GM21576 (cell line): ENCODE measurements around the gene NUDCD3.

Experiments used
- ATAC-seq: cut with Tn5 transposase; IDR thresholded peaks from one replicate; pipeline ENCODE4 v1.9.1; 2021; ENCODE audit warnings: mild to moderate bottlenecking, moderate library complexity; ENCODE audit not compliant: unreplicated experiment

NUDCD3 gene

GRCh38 chr7:44490351-44491200 lies at the start of gene NUDCD3:
Gene NUDCD3 (minus strand): TSS chr7:44490658. CDS start chr7:44490600, 58 bp downstream.
- peak; percentile 91 for ATAC-seq

- ATAC-seq = no peak
Measured at GRCh38 chr7:44539669-44540506, 49.4 kb upstream of the NUDCD3 start.

GRCh38 chr7:44538798-44539668 lies 48.6 kb upstream of the NUDCD3 start:
- no peak for ATAC-seq

- ATAC-seq = no peak
Measured at GRCh38 chr7:44538093-44538797, 47.8 kb upstream of the NUDCD3 start.

GRCh38 chr7:44537442-44537841 lies 47.0 kb upstream of the NUDCD3 start:
- ATAC-seq = no peak

GRCh38 chr7:44536090-44536489 lies 45.6 kb upstream of the NUDCD3 start:
- no peak for ATAC-seq

GRCh38 chr7:44535348-44536064 lies 45.0 kb upstream of the NUDCD3 start:
- no peak for ATAC-seq

GRCh38 chr7:44534501-44534900 lies 44.0 kb upstream of the NUDCD3 start:
- ATAC-seq = peak; percentile 59

GRCh38 chr7:44534087-44534486 lies 43.6 kb upstream of the NUDCD3 start:
- no peak for ATAC-seq

- ATAC-seq = no peak
Measured at GRCh38 chr7:44533301-44534055, 43.0 kb upstream of the NUDCD3 start.

GRCh38 chr7:44531421-44532380 lies 41.2 kb upstream of the NUDCD3 start:
- ATAC-seq = no peak

- no peak for ATAC-seq
Measured at GRCh38 chr7:44530990-44531389, 40.5 kb upstream of the NUDCD3 start.

GRCh38 chr7:44524811-44525388 lies 34.4 kb upstream of the NUDCD3 start:
- ATAC-seq = no peak

- ATAC-seq = no peak
Measured at GRCh38 chr7:44522315-44522714, 31.9 kb upstream of the NUDCD3 start.

GRCh38 chr7:44521347-44522095 lies 31.1 kb upstream of the NUDCD3 start:
- no peak for ATAC-seq

GRCh38 chr7:44520574-44520973 lies 30.1 kb upstream of the NUDCD3 start:
- no peak for ATAC-seq

- no peak for ATAC-seq
Measured at GRCh38 chr7:44519546-44519945, 29.1 kb upstream of the NUDCD3 start.
